Parathyroid adenoma (tissue), 2 donors: Measurements from ENCODE around the gene DMAC2.
"Not testable (repeated sequence)": the region's sequence is repeated elsewhere in the genome, so short reads cannot be mapped to it uniquely, and the experiment has no call there.

Experiments used
- H2AFZ ChIP-seq: fragments of 300-600 bp; sonication (generic); one replicate; pipeline ENCODE4 v1.7.0; 2017; ENCODE audit warnings: antibody characterized with exemption, mild to moderate bottlenecking
- H3K27ac ChIP-seq: fragments of 300-600 bp; sonication (generic); one replicate; pipeline ENCODE4 v1.7.0; 2017
- H3K27me3 ChIP-seq: fragments of 300-600 bp; sonication (generic); one replicate; pipeline ENCODE4 v1.7.0; 2017; ENCODE audit warnings: low read length; ENCODE audit not compliant: control insufficient read depth, insufficient read depth
- H3K36me3 ChIP-seq: fragments of 300-600 bp; sonication (generic); one replicate; pipeline ENCODE4 v1.7.0; 2017; ENCODE audit warnings: low read length; ENCODE audit not compliant: control insufficient read depth, insufficient read depth
- H3K4me1 ChIP-seq: fragments of 300-600 bp; sonication (generic); one replicate; pipeline ENCODE4 v1.7.0; 2017; ENCODE audit warnings: control low read depth
- H3K4me2 ChIP-seq: fragments of 300-600 bp; sonication (generic); one replicate; pipeline ENCODE4 v1.7.0; 2017; ENCODE audit warnings: low read length
- H3K4me3 ChIP-seq: fragments of 300-600 bp; sonication (generic); one replicate; pipeline ENCODE4 v1.7.0; 2017; ENCODE audit warnings: low read depth, low read length
- H3K79me2 ChIP-seq: fragments of 300-600 bp; sonication (generic); one replicate; pipeline ENCODE4 v1.7.0; 2017; ENCODE audit warnings: control low read depth
- H3K9ac ChIP-seq: fragments of 300-600 bp; sonication (generic); one replicate; pipeline ENCODE4 v1.7.0; 2017; ENCODE audit warnings: mild to moderate bottlenecking
- H3K9me3 ChIP-seq: fragments of 300-600 bp; sonication (generic); one replicate; pipeline ENCODE4 v1.7.0; 2017; ENCODE audit warnings: low read length; ENCODE audit not compliant: control insufficient read depth
- TF ChIP-seq, protein P1 (sequence below): fragments of 300-600 bp; sonication (generic); IDR thresholded peaks from one replicate; pipeline ENCODE4 v1.7.0; 2017; ENCODE audit warnings: antibody characterized with exemption, mild to moderate bottlenecking
- donor health status: primary hyperparathyroidism.

The DMAC2 gene

DNA sequence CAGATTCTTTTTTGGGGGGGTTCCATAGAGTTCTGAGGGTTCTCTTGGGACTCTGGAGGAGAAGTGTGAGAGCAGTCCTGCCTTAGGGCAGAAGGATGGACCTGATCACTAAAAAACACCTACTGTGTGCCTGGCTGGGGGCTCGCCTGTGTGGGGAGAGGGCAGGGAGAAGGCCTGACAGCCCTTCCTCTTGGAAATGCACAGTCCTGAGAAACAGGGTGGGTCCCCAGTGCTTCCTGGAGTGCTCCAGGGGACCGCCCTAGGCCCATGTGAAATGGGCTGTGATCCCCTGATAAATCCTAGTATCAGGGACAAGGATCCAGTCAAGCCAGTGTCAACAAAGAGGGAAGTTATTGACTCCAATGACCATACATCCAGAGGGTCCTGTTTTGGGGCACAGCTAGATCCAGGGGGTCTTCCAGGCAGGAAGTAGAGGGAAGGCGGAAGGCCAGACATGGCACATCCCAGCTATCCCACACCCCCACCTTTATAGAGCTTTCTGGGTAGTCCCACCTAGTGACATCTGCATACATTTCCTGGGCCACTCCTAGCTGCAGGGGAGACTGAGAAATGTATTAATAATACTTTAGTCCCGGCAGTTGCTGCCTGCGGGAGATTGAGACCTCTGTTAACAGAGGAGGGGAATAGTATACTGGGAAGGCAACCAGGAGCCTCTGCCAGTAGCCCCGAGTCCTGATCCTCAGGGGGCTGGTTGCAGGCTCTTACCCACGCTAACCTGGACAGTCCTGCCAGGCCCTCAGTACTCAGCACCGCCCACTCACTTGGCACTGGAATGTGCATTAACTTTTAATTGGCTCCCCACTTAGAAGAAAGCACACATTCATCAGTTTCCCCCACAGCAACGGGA, 28.4 kb downstream of the DMAC2 start:
- peaks cover 29% of the 10 kb centered on the region for H3K4me1 ChIP-seq
- no peak overlapping the region for H3K9ac ChIP-seq
- no peaks in the 10 kb centered on the region for H3K9me3 ChIP-seq
- H2AFZ ChIP-seq = no peak overlapping the region
- peaks cover 9% of the 10 kb centered on the region for H3K79me2 ChIP-seq
- H3K4me2 ChIP-seq = no peak overlapping the region
- H3K27ac ChIP-seq = no peak overlapping the region
- H3K27me3 ChIP-seq = no peaks in the 10 kb centered on the region
- no peaks in the 10 kb centered on the region for H3K36me3 ChIP-seq
- TF ChIP-seq, protein P1, sequence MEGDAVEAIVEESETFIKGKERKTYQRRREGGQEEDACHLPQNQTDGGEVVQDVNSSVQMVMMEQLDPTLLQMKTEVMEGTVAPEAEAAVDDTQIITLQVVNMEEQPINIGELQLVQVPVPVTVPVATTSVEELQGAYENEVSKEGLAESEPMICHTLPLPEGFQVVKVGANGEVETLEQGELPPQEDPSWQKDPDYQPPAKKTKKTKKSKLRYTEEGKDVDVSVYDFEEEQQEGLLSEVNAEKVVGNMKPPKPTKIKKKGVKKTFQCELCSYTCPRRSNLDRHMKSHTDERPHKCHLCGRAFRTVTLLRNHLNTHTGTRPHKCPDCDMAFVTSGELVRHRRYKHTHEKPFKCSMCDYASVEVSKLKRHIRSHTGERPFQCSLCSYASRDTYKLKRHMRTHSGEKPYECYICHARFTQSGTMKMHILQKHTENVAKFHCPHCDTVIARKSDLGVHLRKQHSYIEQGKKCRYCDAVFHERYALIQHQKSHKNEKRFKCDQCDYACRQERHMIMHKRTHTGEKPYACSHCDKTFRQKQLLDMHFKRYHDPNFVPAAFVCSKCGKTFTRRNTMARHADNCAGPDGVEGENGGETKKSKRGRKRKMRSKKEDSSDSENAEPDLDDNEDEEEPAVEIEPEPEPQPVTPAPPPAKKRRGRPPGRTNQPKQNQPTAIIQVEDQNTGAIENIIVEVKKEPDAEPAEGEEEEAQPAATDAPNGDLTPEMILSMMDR = no peak
- H3K4me3 ChIP-seq = no peak overlapping the region

DNA sequence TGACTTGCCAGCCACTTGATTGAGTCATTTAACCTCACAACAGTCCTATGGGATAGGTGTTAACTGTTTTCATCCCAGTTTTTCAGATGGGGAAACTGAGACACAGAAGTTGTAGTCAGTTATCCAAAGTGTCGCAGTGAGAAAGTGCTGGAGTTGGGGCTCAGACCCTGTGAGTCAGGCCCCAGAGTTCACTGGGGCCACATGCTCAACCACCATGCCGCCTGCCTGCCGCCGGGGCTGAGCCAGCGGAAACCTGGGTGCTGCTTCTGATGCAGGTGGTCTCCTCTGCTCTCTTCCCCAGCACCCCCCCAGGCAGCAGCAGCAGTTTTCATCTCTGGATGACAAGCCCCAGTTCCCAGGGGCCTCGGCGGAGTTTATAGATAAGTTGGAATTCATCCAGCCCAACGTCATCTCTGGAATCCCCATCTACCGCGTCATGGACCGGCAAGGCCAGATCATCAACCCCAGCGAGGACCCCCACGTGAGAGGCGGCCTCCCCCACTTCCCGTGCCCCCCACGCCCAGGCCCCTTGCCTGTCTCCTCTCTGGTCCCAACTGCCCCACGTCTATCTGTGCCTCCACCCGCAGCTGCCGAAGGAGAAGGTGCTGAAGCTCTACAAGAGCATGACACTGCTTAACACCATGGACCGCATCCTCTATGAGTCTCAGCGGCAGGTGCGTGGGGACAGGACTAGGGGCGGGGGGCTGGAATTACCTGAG, 29.2 kb downstream of the DMAC2 start:
- Histone ChIP-seq H2AFZ (no peak overlapping the region), H3K79me2 (peaks cover 10% of the 10 kb centered on the region), H3K4me1 (peaks cover 29% of the 10 kb centered on the region), H3K27me3 (no peaks in the 10 kb centered on the region), H3K9ac (no peak overlapping the region), H3K36me3 (no peaks in the 10 kb centered on the region), H3K4me2 (no peak overlapping the region), H3K27ac (no peak overlapping the region), H3K9me3 (no peaks in the 10 kb centered on the region), H3K4me3 (no peak overlapping the region)
- TF ChIP-seq, protein P1 = no peak

- Histone ChIP-seq H3K27me3 (no peaks in the 10 kb centered on the region), H3K4me2 (peak overlapping the region; percentile 0), H3K79me2 (peaks cover 10% of the 10 kb centered on the region), H3K36me3 (no peaks in the 10 kb centered on the region), H3K9me3 (no peaks in the 10 kb centered on the region), H3K27ac (no peak overlapping the region), H3K4me3 (no peak overlapping the region), H3K9ac (no peak overlapping the region), H2AFZ (no peak overlapping the region), H3K4me1 (peaks cover 23% of the 10 kb centered on the region)
- TF ChIP-seq, protein P1 = no peak
Observed at GRCh38 chr19:41409288-41409687, 30.4 kb downstream of the DMAC2 start.

DNA sequence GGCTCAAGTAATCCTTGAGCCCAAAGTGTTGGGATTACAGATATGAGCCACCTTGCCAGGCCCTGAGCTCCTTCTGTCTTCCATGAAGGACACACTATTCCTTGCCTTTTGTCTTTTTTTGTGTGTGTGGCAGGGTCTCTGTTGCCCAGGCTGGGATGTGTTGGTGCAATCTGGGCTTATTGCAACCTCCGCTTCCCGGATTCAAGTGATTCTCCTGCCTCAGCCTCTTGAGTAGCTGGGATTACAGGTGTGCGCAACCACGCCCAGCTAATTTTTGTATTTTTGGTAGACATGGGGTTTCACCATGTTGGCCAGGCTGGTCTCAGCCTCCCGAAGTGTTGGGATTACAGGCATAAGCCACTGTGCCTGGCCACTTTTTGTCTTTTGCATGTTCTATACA, 30.9 kb downstream of the DMAC2 start:
- H3K27me3 ChIP-seq, H3K9me3 ChIP-seq, H3K4me3 ChIP-seq, H2AFZ ChIP-seq, H3K9ac ChIP-seq, H3K27ac ChIP-seq, H3K36me3 ChIP-seq: not testable (repeated sequence)
- H3K4me2 ChIP-seq = peak overlapping the region; percentile 0
- peaks cover 23% of the 10 kb centered on the region for H3K4me1 ChIP-seq
- peaks cover 10% of the 10 kb centered on the region for H3K79me2 ChIP-seq

DNA sequence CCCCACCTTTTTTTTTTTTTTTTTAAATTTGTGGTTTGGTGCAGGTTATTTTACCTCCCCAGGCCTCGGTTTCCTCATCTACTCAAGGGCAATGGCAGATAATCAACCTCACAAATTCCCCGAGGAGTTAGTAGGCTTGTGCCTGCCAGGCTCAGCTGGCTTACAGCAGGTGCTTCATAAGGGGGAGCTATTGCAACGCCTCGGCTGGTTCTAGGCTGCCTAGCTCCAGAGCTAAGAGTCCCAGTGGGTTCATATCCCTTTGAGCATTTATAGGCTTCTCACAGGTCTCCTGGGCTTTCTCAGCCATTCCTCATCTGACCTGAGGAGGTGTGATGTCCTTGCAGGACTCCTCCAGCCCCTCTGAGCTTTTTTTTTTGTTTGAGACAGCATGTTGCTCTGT, 31.5 kb downstream of the DMAC2 start:
- Histone ChIP-seq H2AFZ (no peak overlapping the region), H3K36me3 (no peaks in the 10 kb centered on the region), H3K27ac (no peak overlapping the region), H3K9ac (no peak overlapping the region), H3K27me3 (no peaks in the 10 kb centered on the region), H3K4me3 (no peak overlapping the region), H3K9me3 (no peaks in the 10 kb centered on the region), H3K79me2 (peaks cover 10% of the 10 kb centered on the region), H3K4me1 (peaks cover 23% of the 10 kb centered on the region), H3K4me2 (no peak overlapping the region)
- TF ChIP-seq, protein P1 = no peak
